Stimulated activated CD8-positive, alpha-beta memory T cell treated with anti-CD3 and anti-CD28 coated beads, Interleukin-12 subunit alpha, Interleukin-12 subunit beta, amount 100 ng/mL, for 24 hours (primary cell): ENCODE data around the gene SLCO4A1.

ENCODE experiments used
- DNase-seq: peaks from one replicate; pipeline ENCODE4 v3.0.0-alpha.2; 2020; ENCODE audit errors: extremely low read depth

The SLCO4A1 gene

DNA sequence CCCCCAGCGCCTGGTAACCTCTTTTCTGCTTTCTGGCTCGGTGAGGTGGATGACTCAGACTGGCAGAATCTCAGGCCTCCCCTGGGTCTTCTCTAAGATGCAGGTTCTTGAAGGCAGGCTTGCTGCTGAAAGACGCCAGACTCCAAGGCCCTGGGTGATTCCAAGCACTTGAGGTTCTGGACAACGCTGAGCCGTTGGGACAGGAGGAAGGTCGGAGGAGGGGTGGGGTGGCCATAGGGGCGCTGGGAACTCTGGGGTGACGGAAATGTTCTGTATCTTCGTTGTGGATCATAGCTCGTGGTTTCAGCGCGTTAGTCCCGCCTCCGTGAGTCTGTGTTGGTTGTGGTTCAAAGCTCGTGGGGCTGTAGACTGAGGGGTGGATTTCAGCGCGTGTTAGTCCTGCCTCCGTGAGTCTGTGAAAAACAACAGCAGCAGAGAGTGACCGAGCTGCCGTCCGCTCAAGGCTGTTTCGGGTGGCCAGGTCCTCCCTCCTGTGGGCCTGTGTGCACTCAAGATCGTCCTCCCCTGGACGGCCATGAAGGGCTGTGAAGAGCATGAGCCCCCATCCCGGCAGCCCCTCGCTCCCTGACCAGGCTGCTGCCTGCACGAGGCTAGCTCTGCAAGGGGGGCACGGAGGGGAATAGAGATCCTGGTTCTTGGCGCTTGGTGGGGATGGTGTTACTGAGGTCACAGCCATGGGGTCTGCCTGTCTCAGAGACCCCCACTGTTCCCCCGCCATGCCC lies 74.1 kb downstream of the SLCO4A1 start:
- DNase-seq: no peak

- DNase-seq: no peak
These were observed 74.6 kb downstream of the SLCO4A1 start for GRCh38 chr20:62716941-62717310.

DNA sequence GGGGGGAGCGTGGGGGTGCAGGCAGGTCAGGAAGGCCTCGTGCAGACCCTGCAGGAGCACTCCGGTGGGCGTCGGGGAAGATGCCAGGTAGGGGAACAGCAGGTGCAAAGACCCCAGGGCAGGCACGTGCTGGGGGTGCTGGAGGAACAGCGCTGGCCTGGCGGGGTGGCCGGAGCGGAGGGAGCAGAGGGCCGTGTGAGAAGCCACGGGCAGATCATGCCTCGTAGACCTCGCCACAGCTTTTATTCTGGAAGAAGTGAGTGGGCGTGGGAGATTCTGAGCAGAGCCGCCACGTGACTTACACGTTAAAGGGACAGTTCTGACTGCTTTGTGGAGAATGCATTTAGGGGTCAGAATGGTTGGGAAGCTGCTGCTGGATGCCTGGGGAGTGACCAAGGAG lies 75.6 kb downstream of the SLCO4A1 start:
- no peak for DNase-seq

DNA sequence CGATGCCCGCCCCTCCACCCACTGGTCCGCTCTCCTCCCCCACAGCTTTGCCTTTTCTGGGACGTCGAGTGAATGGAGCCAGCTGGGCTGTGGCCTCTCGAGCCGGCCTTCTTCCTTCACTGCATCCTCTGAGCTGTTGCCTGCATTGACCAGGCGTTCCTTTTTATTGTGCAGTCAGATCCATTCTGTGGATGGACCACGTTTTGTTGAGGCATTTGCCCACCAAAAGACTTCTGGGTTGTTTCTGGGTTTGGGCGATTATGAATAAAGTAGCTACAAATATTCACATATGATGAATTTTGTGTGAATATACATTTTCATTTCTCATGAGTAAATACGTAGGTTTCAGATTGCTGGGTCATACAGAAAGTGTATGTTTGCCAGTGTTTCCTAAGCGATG lies 76.2 kb downstream of the SLCO4A1 start:
- no peak for DNase-seq

DNA sequence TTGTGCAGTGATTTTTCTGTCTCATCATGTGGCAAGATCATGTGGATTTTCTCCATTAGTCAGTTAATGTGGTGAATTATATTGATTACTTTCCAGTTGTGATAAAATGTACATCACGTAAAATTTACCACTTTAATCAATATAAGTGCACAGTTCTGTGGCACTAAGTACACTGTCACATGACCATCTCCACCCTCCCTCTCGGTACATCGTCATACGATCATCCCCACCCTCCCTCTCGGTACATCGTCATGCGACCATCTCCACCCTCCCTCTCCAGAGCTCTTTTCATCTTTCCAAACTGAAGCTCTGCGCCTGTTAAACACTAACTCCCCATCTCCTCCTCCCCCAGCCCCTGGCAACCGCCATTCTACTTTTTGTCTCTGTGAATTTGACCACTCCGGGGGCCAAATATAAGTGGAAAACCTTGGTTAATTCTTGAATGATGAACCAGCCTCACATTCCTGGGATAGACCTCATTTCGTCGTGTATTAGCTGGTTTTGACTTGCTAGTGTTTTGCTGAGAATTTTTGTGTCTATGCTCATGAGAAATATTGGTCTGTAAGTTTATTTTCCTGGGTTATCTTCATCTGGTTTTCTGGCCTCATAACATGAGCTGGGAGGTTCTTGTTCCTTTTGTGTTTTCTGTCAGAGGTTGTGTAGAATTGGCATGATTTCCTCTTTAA lies 77.1 kb downstream of the SLCO4A1 start:
- DNase-seq: no peak
